GM12878 (cell line): ENCODE measurements around the gene ZNF653. TPM values are rescaled to one million over a fixed set of nuclear protein-coding genes. Genes with fewer than 3 reads are reported as not detected.

ENCODE experiments used
- BCL11A ChIP-seq: IDR thresholded peaks from 2 replicates; pipeline ENCODE4 v1.6.1; 2011; ENCODE audit warnings: low read depth, low read length
- CUX1 ChIP-seq: IDR thresholded peaks from 2 replicates; pipeline ENCODE4 v1.6.1; 2012; ENCODE audit warnings: improper control_type of control experiment, low read depth, low read length; ENCODE audit not compliant: insufficient replicate concordance
- EGR1 ChIP-seq, 2 experiments: IDR thresholded peaks; 1 replicate in 1 of 2; 2 replicates in 1 of 2; pipeline ENCODE4 v1.6.1; 2011 to 2012; ENCODE audit warnings: low read depth in 2 of 2, low read length in 2 of 2, borderline replicate concordance in 1 of 2, mild to moderate bottlenecking in 1 of 2, moderate library complexity in 1 of 2
- IKZF1 ChIP-seq: fragments of 450-650 bp; conservative IDR thresholded peaks from 2 replicates; pipeline ENCODE4 v1.6.1; 2017; ENCODE audit warnings: antibody characterized with exemption, mild to moderate bottlenecking
- IRF3 ChIP-seq: fragments of 450-650 bp; IDR thresholded peaks from 2 replicates; pipeline ENCODE4 v1.6.1; 2014; ENCODE audit warnings: mild to moderate bottlenecking
- JUNB ChIP-seq: IDR thresholded peaks from 2 replicates; pipeline ENCODE4 v1.6.1; 2016; ENCODE audit warnings: antibody characterized with exemption, mild to moderate bottlenecking
- MAX ChIP-seq: IDR thresholded peaks from 2 replicates; pipeline ENCODE4 v1.6.1; 2012; ENCODE audit warnings: low read depth, low read length, improper control_type of control experiment
- MEF2A ChIP-seq: IDR thresholded peaks from 2 replicates; pipeline ENCODE4 v1.6.1; 2011; ENCODE audit warnings: low read depth, mild to moderate bottlenecking, low read length, moderate library complexity; ENCODE audit not compliant: insufficient read depth
- MXI1 ChIP-seq: fragments of 150-350 bp; IDR thresholded peaks from 2 replicates; pipeline ENCODE4 v1.6.1; 2011; ENCODE audit warnings: low read depth, mild to moderate bottlenecking, inconsistent platforms, low read length, improper control_type of control experiment
- NFXL1 ChIP-seq: fragments of 450-650 bp; IDR thresholded peaks from 2 replicates; pipeline ENCODE4 v1.6.1; 2017; ENCODE audit warnings: antibody characterized with exemption, mild to moderate bottlenecking, borderline replicate concordance
- NFYA ChIP-seq: IDR thresholded peaks from 2 replicates; pipeline ENCODE4 v1.6.1; 2011; ENCODE audit warnings: low read depth, mild to moderate bottlenecking, low read length, improper control_type of control experiment, borderline replicate concordance
- RUNX3 ChIP-seq: IDR thresholded peaks from 2 replicates; pipeline ENCODE4 v1.6.1; 2012; ENCODE audit warnings: low read length, inconsistent platforms
- SIN3A ChIP-seq: IDR thresholded peaks from 2 replicates; pipeline ENCODE4 v1.6.1; 2012; ENCODE audit warnings: low read depth, low read length, improper control_type of control experiment
- SUZ12 ChIP-seq: fragments of 200-600 bp; sonication (generic); IDR thresholded peaks from one replicate; pipeline ENCODE4 v1.6.1; 2018; ENCODE audit warnings: antibody characterized with exemption, mild to moderate bottlenecking; ENCODE audit not compliant: unreplicated experiment
- ZNF687 ChIP-seq: fragments of 450-650 bp; IDR thresholded peaks from 2 replicates; pipeline ENCODE4 v1.6.1; 2017; ENCODE audit warnings: mild to moderate bottlenecking, moderate library complexity
- polyA plus RNA-seq, 11 experiments: library from polyadenylated mRNA; depleted of rRNA in 4 of 11; unstranded in 6 of 11; stranded (reverse) in 5 of 11; fragments of >200 nt; fragmentation: Nextera tagmentation in 4 of 11; fragmentation: Illumina TruSeq in 1 of 11; extraction: Ambion mirVana in 4 of 11; extraction: Trizol in 1 of 11; gene quantifications; 1 replicate in 1 of 11; 2 replicates in 10 of 11; pipeline versions ENCODE4 v1.2.1 to v1.2.3, GENCODE V29; 2011 to 2016; ENCODE audit warnings: inconsistent platforms in 2 of 11, missing spikeins in 2 of 11, low read depth in 1 of 11
- total RNA-seq, 4 experiments: library from RNA; depleted of rRNA in 3 of 4; stranded (reverse); fragments of >200 nt in 3 of 4; fragmentation: Illumina TruSeq in 1 of 4; extraction: Trizol in 1 of 4; gene quantifications; 2 replicates each; pipeline versions ENCODE4 v1.2.1 to v1.2.3, GENCODE V29; 2013 to 2021

Gene ZNF653
- total and polyA plus RNA-seq, 10 of the 15 experiments (the other 5 are each of a cell fraction or from before 2014, with no cell fraction given), result 2.2 to 13.2 (median 6.7) TPM; not detected in 2

- TF ChIP-seq CUX1, result no peak
- no peak for TF ChIP-seq NFYA
- 0 out of 2 replicates have a peak, but pooled peaks have one; percentile 28 for TF ChIP-seq BCL11A
- peak; percentile 26; the same call in 1 of the 2 replicates for TF ChIP-seq IRF3
- TF ChIP-seq MXI1, result peak; percentile 75
- TF ChIP-seq NFXL1, result no peak
- TF ChIP-seq JUNB, result no peak
- TF ChIP-seq ZNF687, result no peak
- TF ChIP-seq IKZF1, result peak; percentile 99
- no peak for TF ChIP-seq SUZ12
- TF ChIP-seq MAX, result no peak
- peak in 1 of 2 experiments; percentile 63; a peak in 1 of 3 replicates for TF ChIP-seq EGR1 (IDR thresholded peaks at IDR 0.05; ENCODE audit: borderline replicate concordance in 1 of 2, low read depth in 2 of 2, low read length in 2 of 2)
- TF ChIP-seq MEF2A, result no peak
- peak; percentile 34; the same call in 1 of the 2 replicates for TF ChIP-seq SIN3A
- peak; percentile 63 for TF ChIP-seq RUNX3
These were observed 70.4 kb downstream of the ZNF653 start, which contains the start of the genes ODAD3 and PRKCSH (continued) for GRCh38 chr19:11435057-11435832.
